Tibial artery (tissue), 4 donors: ENCODE data around the gene NR2E3.
"Not testable (repeated sequence)": the region's sequence is repeated elsewhere in the genome, so short reads cannot be mapped to it uniquely, and the experiment has no call there.

Experiments used
- DNase-seq, 2 donors: peaks; one replicate each; pipeline ENCODE4 v3.0.0-alpha.2; 2019
- H3K27ac ChIP-seq, 2 donors: fragments of 200-600 bp; sonication (generic) in 1 of 2; 1 replicate in 1 of 2; 2 replicates in 1 of 2; pipeline ENCODE4 v1.5.1; 2018 to 2019; ENCODE audit warnings: mild to moderate bottlenecking in 1 of 2
- H3K27me3 ChIP-seq, 2 donors: fragments of 200-600 bp; sonication (generic) in 1 of 2; one replicate each; pipeline versions ENCODE4 v1.5.1 to v1.6.0; 2016 to 2019
- H3K36me3 ChIP-seq, 3 donors: fragments of 200-600 bp; sonication (generic) in 2 of 3; one replicate each; pipeline ENCODE4 v1.5.1; 2016 to 2019; ENCODE audit warnings: mild to moderate bottlenecking in 2 of 3
- H3K4me1 ChIP-seq, 4 donors: fragments of 200-600 bp; sonication (generic) in 2 of 4; 1 replicate in 3 of 4; 2 replicates in 1 of 4; pipeline ENCODE4 v1.5.1; 2016 to 2019
- H3K4me3 ChIP-seq, 2 donors: fragments of 200-600 bp; sonication (generic) in 1 of 2; 1 replicate in 1 of 2; 2 replicates in 1 of 2; pipeline ENCODE4 v1.5.1; 2018 to 2019; ENCODE audit warnings: mild to moderate bottlenecking in 2 of 2
- H3K9me3 ChIP-seq, 3 donors: fragments of 200-600 bp; sonication (generic) in 1 of 3; one replicate each; pipeline ENCODE4 v1.5.1; 2016 to 2019
- intact Hi-C: fragments of 100-400 bp; cut with DNase I; formaldehyde crosslinking; loops from one replicate; pipeline ENCODE4 v1.15.0; 2023; ENCODE audit warnings: low total_unique reads
- TF ChIP-seq, protein P1 (sequence below), 2 experiments: fragments of 200-600 bp in 1 of 2; fragments of 450-650 bp in 1 of 2; IDR thresholded peaks; one replicate each; pipeline ENCODE4 v1.5.1; 2017 to 2019; ENCODE audit warnings: antibody characterized with exemption in 2 of 2, mild to moderate bottlenecking in 1 of 2, moderate library complexity in 1 of 2

NR2E3 gene

DNA sequence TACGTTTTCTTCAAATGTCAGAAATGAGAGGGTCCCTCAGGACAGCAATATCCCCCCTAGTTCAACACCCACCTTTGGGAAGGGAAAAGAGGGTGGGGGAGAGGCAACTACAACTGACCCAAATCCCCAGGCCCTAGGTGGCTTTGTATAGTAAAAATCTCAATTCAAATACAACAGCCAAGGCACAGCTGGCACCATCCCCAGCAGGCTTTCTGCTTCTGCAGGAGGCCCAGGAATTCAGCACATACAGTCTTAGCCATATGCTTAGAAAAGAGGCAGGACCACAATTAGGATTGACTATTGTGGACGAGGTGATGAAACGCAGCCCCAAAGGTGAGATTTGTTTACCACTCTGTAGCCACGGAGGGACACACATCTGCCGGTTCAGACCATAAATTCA lies 15.8 kb downstream of the NR2E3 start:
- H3K36me3 ChIP-seq = peaks cover 48 to 85% (median 80%) of the 10 kb centered on the region in 3 donors

DNA sequence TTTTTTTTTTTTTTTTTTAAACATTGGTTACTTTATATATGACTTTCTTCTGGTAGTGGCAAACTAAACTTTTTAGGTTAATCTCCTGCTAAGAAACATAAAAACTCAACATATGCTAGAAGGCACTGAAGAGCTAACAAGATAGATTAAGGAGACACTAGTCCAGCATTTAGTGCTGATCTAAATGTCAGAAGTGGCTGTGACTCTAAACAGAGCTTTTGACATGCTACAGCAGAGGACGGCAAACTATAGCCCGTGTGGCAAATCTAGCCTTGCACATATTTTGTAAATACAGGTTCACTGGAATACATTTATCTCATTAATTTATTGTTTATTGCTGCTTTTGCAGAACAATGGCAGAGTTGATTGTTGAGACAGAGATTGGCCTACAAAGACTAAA lies 20.6 kb downstream of the NR2E3 start:
- Histone ChIP-seq H3K4me1 (peaks cover 0 to 7% (median 0%) of the 10 kb centered on the region in 4 donors), H3K27ac (no peak overlapping the region), H3K4me3 (no peak overlapping the region), H3K9me3 (no peaks in the 10 kb centered on the region), H3K36me3 (peaks cover 36 to 48% (median 44%) of the 10 kb centered on the region in 3 donors), H3K27me3 (no peaks in the 10 kb centered on the region)
- TF ChIP-seq, protein P1, sequence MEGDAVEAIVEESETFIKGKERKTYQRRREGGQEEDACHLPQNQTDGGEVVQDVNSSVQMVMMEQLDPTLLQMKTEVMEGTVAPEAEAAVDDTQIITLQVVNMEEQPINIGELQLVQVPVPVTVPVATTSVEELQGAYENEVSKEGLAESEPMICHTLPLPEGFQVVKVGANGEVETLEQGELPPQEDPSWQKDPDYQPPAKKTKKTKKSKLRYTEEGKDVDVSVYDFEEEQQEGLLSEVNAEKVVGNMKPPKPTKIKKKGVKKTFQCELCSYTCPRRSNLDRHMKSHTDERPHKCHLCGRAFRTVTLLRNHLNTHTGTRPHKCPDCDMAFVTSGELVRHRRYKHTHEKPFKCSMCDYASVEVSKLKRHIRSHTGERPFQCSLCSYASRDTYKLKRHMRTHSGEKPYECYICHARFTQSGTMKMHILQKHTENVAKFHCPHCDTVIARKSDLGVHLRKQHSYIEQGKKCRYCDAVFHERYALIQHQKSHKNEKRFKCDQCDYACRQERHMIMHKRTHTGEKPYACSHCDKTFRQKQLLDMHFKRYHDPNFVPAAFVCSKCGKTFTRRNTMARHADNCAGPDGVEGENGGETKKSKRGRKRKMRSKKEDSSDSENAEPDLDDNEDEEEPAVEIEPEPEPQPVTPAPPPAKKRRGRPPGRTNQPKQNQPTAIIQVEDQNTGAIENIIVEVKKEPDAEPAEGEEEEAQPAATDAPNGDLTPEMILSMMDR (IDR thresholded peaks at IDR 0.05) = no peak
- DNase-seq = no peak
- intact Hi-C loops = no loop called here

More for the DNA sequence above, 15.8 kb downstream of the NR2E3 start:
- H3K27me3 ChIP-seq = no peaks in the 10 kb centered on the region
- H3K4me3 ChIP-seq = no peak overlapping the region
- no peaks in the 10 kb centered on the region for H3K4me1 ChIP-seq
- H3K9me3 ChIP-seq = peaks cover 0 to 27% (median 0%) of the 10 kb centered on the region in 3 donors
- H3K27ac ChIP-seq = no peak overlapping the region
- intact Hi-C loops = no loop called here
- TF ChIP-seq, protein P1 (IDR thresholded peaks at IDR 0.05) = no peak
- no peak for DNase-seq

DNA sequence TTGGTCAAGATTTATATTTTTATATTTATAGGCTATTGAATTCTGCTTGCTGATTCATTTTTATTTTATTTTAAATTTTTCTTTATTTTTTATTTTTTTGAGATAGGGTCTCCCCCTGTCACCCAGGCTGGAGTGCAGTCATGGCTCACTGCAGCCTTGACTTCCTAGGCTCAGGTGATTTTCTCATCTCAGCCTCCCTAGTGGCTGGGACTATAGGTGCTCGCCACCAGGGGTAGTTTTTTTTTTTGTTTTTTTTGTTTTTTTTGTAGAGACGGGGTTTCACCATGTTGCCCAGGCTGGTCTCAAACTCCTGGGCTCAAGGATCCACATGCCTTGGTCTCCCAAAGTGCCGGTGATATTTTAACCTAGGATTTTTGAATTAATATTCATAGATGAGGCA lies 31.2 kb downstream of the NR2E3 start:
- peaks cover 18 to 60% (median 37%) of the 10 kb centered on the region in 3 donors for H3K36me3 ChIP-seq
- no peak overlapping the region for H3K4me3 ChIP-seq
- DNase-seq = no peak
- H3K27me3 ChIP-seq = no peaks in the 10 kb centered on the region
- no peaks in the 10 kb centered on the region for H3K9me3 ChIP-seq
- TF ChIP-seq, protein P1 (IDR thresholded peaks at IDR 0.05) = no peak
- no peak overlapping the region for H3K27ac ChIP-seq
- intact Hi-C loops = no loop called here
- H3K4me1 ChIP-seq = peaks cover 0 to 25% (median 1%) of the 10 kb centered on the region in 4 donors

DNA sequence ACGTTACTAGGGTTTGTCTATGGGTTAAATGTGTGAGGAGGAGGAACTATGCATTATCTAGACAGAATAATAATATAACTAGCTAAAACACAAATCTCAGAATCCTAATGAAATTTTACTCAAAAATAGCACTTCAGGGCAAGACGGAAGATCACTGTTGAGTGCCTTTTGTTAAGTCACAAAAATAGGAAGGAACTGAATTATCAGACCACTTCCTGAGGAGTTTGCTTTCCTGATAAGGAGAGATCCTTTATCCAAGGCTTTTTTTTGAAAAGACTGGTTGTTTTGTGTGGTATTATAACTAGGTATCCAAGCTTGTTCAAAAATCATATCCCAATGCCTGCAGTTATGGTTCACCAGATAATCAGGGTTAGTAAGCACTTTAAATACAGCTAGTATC lies 34.6 kb downstream of the NR2E3 start:
- no peak overlapping the region for H3K27ac ChIP-seq
- H3K9me3 ChIP-seq = no peaks in the 10 kb centered on the region
- intact Hi-C loops = no loop called here
- no peaks in the 10 kb centered on the region for H3K4me1 ChIP-seq
- DNase-seq = no peak
- H3K36me3 ChIP-seq = peaks cover 50 to 93% (median 69%) of the 10 kb centered on the region in 3 donors
- no peaks in the 10 kb centered on the region for H3K27me3 ChIP-seq
- H3K4me3 ChIP-seq = no peak overlapping the region
- TF ChIP-seq, protein P1 (IDR thresholded peaks at IDR 0.05) = no peak

DNA sequence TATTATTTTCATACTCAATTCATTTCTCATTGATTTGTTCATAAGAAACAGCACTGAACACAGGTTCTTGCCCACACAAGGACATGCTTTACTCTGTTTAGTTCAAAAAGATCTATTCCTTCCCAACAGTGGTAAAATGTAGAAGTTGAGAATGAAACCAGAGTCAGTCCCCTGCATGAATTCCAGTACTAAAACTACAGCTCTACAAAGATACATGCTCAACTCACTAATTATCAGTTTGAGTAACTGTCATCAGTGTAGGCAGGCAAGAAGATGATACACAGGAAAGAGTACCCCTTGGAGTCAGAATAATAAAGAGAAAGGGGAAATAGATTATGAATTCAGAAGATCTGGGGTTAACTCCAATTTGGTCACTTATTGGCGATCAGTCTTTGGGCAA lies 43.2 kb downstream of the NR2E3 start:
- no peak overlapping the region for H3K27ac ChIP-seq
- intact Hi-C loops = no loop called here
- DNase-seq = no peak
- H3K27me3 ChIP-seq = no peaks in the 10 kb centered on the region
- TF ChIP-seq, protein P1 (IDR thresholded peaks at IDR 0.05) = no peak
- peaks cover 41 to 59% (median 57%) of the 10 kb centered on the region in 3 donors for H3K36me3 ChIP-seq
- H3K4me1 ChIP-seq = peaks cover 0 to 3% (median 0%) of the 10 kb centered on the region in 4 donors
- no peak overlapping the region for H3K4me3 ChIP-seq
- no peaks in the 10 kb centered on the region for H3K9me3 ChIP-seq

DNA sequence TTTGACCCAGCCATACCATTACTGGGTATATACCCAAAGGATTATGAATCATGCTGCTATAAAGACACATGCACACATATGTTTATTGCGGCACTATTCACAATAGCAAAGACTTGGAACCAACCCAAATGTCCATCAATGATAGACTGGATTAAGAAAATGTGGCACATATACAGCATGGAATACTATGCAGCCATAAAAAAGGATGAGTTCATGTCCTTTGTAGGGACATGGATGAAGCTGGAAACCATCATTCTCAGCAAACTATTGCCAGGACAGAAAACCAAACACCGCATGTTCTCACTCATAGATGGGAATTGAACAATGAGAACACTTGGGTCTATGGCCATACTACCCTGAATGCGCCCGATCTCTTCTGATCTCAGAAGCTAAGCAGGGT lies 47.9 kb downstream of the NR2E3 start:
- H3K4me3 ChIP-seq, H3K9me3 ChIP-seq, H3K27ac ChIP-seq, intact Hi-C loops, H3K27me3 ChIP-seq, DNase-seq, H3K4me1 ChIP-seq: not testable (repeated sequence)
- H3K36me3 ChIP-seq = peaks cover 27 to 47% (median 44%) of the 10 kb centered on the region in 3 donors
